Liver (tissue), 9 donors: Measurements from ENCODE around the gene BSDC1. TPM values are rescaled to one million over a fixed set of nuclear protein-coding genes. Genes with fewer than 3 reads are reported as not detected.
A peak's percentile ranks its signal among the peaks of the same experiment; 100 is the strongest.

ENCODE experiments used
- DNase-seq: peaks from one replicate; pipeline ENCODE4 v3.0.0-alpha.2; 2017; ENCODE audit warnings: low spot score
- H3K27ac ChIP-seq, 2 donors: one replicate each; pipeline ENCODE4 v1.7.0; 2013; ENCODE audit warnings: inconsistent platforms in 2 of 2, low read length in 2 of 2, control low read depth in 1 of 2, low read depth in 1 of 2, mild to moderate bottlenecking in 1 of 2
- H3K27me3 ChIP-seq, 4 donors: one replicate each; pipeline versions ENCODE4 v1.6.1 to v1.7.0; 2013; ENCODE audit warnings: low read length in 3 of 4, inconsistent platforms in 1 of 4, mild to moderate bottlenecking in 1 of 4, moderate library complexity in 1 of 4; ENCODE audit not compliant: control insufficient read depth in 4 of 4, insufficient read depth in 4 of 4
- H3K36me3 ChIP-seq, 4 donors: one replicate each; pipeline versions ENCODE4 v1.6.1 to v1.7.0; 2013; ENCODE audit warnings: low read length in 3 of 4, mild to moderate bottlenecking in 3 of 4, low read depth in 1 of 4, moderate library complexity in 1 of 4; ENCODE audit not compliant: control insufficient read depth in 4 of 4, insufficient read depth in 3 of 4
- H3K4me1 ChIP-seq, 4 donors: one replicate each; pipeline versions ENCODE4 v1.6.1 to v1.7.0; 2013; ENCODE audit warnings: low read length in 3 of 4, mild to moderate bottlenecking in 3 of 4, moderate library complexity in 1 of 4; ENCODE audit not compliant: control insufficient read depth in 4 of 4, insufficient read depth in 4 of 4
- H3K4me3 ChIP-seq, 3 donors: one replicate each; pipeline versions ENCODE4 v1.6.1 to v1.7.0; 2013; ENCODE audit warnings: low read length in 3 of 3, control low read depth in 1 of 3, low read depth in 1 of 3, mild to moderate bottlenecking in 1 of 3
- H3K9ac ChIP-seq, 2 donors: one replicate each; pipeline ENCODE4 v1.7.0; 2013; ENCODE audit warnings: low read length in 2 of 2, mild to moderate bottlenecking in 2 of 2, moderate library complexity in 2 of 2, control low read depth in 1 of 2, low read depth in 1 of 2
- H3K9me3 ChIP-seq, 4 donors: one replicate each; pipeline versions ENCODE4 v1.6.1 to v1.7.0; 2013; ENCODE audit warnings: low read length in 3 of 4; ENCODE audit not compliant: control insufficient read depth in 4 of 4
- CTCF ChIP-seq: fragments of 150-350 bp; IDR thresholded peaks from 2 replicates; pipeline ENCODE4 v1.5.1; 2017; ENCODE audit warnings: improper control_type of control experiment, low read depth, low read length; ENCODE audit not compliant: missing input control
- EGR1 ChIP-seq, 2 donors: IDR thresholded peaks; 2 replicates each; pipeline ENCODE4 v1.6.1; 2016 to 2018; ENCODE audit warnings: antibody characterized with exemption in 2 of 2, low read depth in 2 of 2
- FOXA1 ChIP-seq: IDR thresholded peaks from 2 replicates; pipeline ENCODE4 v1.6.1; 2016; ENCODE audit warnings: antibody characterized with exemption
- FOXA2 ChIP-seq: IDR thresholded peaks from 2 replicates; pipeline ENCODE4 v1.6.1; 2016; ENCODE audit warnings: antibody characterized with exemption
- GABPA ChIP-seq, 2 donors: IDR thresholded peaks in 1 of 2; conservative IDR thresholded peaks in 1 of 2; 2 replicates each; pipeline ENCODE4 v1.6.1; 2016; ENCODE audit warnings: antibody characterized with exemption in 2 of 2, mild to moderate bottlenecking in 1 of 2, moderate library complexity in 1 of 2
- HNF4A ChIP-seq, 2 donors: conservative IDR thresholded peaks; 2 replicates each; pipeline ENCODE4 v1.6.1; 2016; ENCODE audit warnings: antibody characterized with exemption in 2 of 2, mild to moderate bottlenecking in 2 of 2
- HNF4G ChIP-seq: IDR thresholded peaks from 2 replicates; pipeline ENCODE4 v1.6.1; 2016; ENCODE audit warnings: antibody characterized with exemption
- JUND ChIP-seq, 2 donors: IDR thresholded peaks; 2 replicates each; pipeline ENCODE4 v1.6.1; 2016; ENCODE audit warnings: antibody characterized with exemption in 2 of 2
- NR2F2 ChIP-seq: IDR thresholded peaks from 2 replicates; pipeline ENCODE4 v1.6.1; 2016; ENCODE audit warnings: antibody characterized with exemption
- RAD21 ChIP-seq, 2 donors: IDR thresholded peaks; 2 replicates each; pipeline ENCODE4 v1.6.1; 2016; ENCODE audit warnings: antibody characterized with exemption in 2 of 2, mild to moderate bottlenecking in 2 of 2
- RXRA ChIP-seq, 2 donors: IDR thresholded peaks; 2 replicates each; pipeline ENCODE4 v1.6.1; 2017 to 2018; ENCODE audit warnings: antibody characterized with exemption in 2 of 2, mild to moderate bottlenecking in 1 of 2
- TAF1 ChIP-seq: conservative IDR thresholded peaks from 2 replicates; pipeline ENCODE4 v1.6.1; 2016; ENCODE audit warnings: antibody characterized with exemption, mild to moderate bottlenecking
- YY1 ChIP-seq: IDR thresholded peaks from 2 replicates; pipeline ENCODE4 v1.6.1; 2016; ENCODE audit warnings: antibody characterized with exemption, mild to moderate bottlenecking
- ZBTB33 ChIP-seq: IDR thresholded peaks from 2 replicates; pipeline ENCODE4 v1.6.1; 2016; ENCODE audit warnings: antibody characterized with exemption
- WGBS: extraction: QIAGEN DNeasy Blood & Tissue Kit; methylation state at CpG from one replicate; pipeline ENCODE4 v1.1.7; 2013; 5-methylcytosine and 5-hydroxymethylcytosine counted together
- polyA plus RNA-seq, 2 donors: library from polyadenylated mRNA; stranded (reverse) in 1 of 2; unstranded in 1 of 2; fragments of 200-250 nt in 1 of 2; fragments of >200 nt in 1 of 2; fragmentation: Nextera tagmentation in 1 of 2; extraction: Ambion mirVana in 1 of 2; gene quantifications; one replicate each; pipeline versions ENCODE4 v1.2.1 to v1.2.3, GENCODE V29; 2013 to 2015
- total RNA-seq, 2 donors: library from RNA; depleted of rRNA; stranded (reverse); fragments of >200 nt; gene quantifications; one replicate each; pipeline ENCODE4 v1.2.3, GENCODE V29; 2014
- TF ChIP-seq, protein P1 (sequence below): IDR thresholded peaks from 2 replicates; pipeline ENCODE4 v1.6.1; 2016; ENCODE audit warnings: antibody characterized with exemption
- TF ChIP-seq, protein P2 (sequence below): IDR thresholded peaks from 2 replicates; pipeline ENCODE4 v1.6.1; 2016; ENCODE audit warnings: antibody characterized with exemption
- TF ChIP-seq, protein P3 (sequence below): IDR thresholded peaks from 2 replicates; pipeline ENCODE4 v1.6.1; 2016; ENCODE audit warnings: antibody characterized with exemption, mild to moderate bottlenecking
- donor health status: healthy.
- donor health status: healthy.
- donor health status: healthy.
- donor health status: healthy.
- donor health status: healthy.

Gene BSDC1
- total and polyA plus RNA-seq, 4 donors = 40.0 to 65.9 (median 52.0) TPM

GRCh38 chr1:32345289-32345827 lies 48.9 kb downstream of the BSDC1 start:
- Histone ChIP-seq H3K4me1 (peaks cover 0 to 8% (median 5%) of the 10 kb centered on the region in 4 donors), H3K4me3 (no peak overlapping the region), H3K27me3 (no peaks in the 10 kb centered on the region), H3K9me3 (no peaks in the 10 kb centered on the region), H3K27ac (no peak overlapping the region), H3K36me3 (no peaks in the 10 kb centered on the region), H3K9ac (no peak overlapping the region)
- TF ChIP-seq YY1 (no peak), JUND (IDR thresholded peaks at IDR 0.05) (no peak), HNF4A (conservative IDR thresholded peaks at IDR 0.05) (no peak), CTCF (no peak), HNF4G (no peak), ZBTB33 (no peak), NR2F2 (peak; percentile 70), RXRA (IDR thresholded peaks at IDR 0.05) (peak in 1 of 2 donors; percentile 26), FOXA2 (no peak), FOXA1 (no peak), RAD21 (IDR thresholded peaks at IDR 0.05) (peak in 1 of 2 donors; percentile 10)
- TF ChIP-seq, protein P1, sequence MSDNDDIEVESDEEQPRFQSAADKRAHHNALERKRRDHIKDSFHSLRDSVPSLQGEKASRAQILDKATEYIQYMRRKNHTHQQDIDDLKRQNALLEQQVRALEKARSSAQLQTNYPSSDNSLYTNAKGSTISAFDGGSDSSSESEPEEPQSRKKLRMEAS = no peak
- TF ChIP-seq, protein P2, sequence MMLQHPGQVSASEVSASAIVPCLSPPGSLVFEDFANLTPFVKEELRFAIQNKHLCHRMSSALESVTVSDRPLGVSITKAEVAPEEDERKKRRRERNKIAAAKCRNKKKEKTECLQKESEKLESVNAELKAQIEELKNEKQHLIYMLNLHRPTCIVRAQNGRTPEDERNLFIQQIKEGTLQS = no peak
- TF ChIP-seq, protein P3, sequence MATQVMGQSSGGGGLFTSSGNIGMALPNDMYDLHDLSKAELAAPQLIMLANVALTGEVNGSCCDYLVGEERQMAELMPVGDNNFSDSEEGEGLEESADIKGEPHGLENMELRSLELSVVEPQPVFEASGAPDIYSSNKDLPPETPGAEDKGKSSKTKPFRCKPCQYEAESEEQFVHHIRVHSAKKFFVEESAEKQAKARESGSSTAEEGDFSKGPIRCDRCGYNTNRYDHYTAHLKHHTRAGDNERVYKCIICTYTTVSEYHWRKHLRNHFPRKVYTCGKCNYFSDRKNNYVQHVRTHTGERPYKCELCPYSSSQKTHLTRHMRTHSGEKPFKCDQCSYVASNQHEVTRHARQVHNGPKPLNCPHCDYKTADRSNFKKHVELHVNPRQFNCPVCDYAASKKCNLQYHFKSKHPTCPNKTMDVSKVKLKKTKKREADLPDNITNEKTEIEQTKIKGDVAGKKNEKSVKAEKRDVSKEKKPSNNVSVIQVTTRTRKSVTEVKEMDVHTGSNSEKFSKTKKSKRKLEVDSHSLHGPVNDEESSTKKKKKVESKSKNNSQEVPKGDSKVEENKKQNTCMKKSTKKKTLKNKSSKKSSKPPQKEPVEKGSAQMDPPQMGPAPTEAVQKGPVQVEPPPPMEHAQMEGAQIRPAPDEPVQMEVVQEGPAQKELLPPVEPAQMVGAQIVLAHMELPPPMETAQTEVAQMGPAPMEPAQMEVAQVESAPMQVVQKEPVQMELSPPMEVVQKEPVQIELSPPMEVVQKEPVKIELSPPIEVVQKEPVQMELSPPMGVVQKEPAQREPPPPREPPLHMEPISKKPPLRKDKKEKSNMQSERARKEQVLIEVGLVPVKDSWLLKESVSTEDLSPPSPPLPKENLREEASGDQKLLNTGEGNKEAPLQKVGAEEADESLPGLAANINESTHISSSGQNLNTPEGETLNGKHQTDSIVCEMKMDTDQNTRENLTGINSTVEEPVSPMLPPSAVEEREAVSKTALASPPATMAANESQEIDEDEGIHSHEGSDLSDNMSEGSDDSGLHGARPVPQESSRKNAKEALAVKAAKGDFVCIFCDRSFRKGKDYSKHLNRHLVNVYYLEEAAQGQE = no peak
- WGBS = 43% methylated on average over 8 of the region's 8 CpGs
- no peak for DNase-seq

DNA sequence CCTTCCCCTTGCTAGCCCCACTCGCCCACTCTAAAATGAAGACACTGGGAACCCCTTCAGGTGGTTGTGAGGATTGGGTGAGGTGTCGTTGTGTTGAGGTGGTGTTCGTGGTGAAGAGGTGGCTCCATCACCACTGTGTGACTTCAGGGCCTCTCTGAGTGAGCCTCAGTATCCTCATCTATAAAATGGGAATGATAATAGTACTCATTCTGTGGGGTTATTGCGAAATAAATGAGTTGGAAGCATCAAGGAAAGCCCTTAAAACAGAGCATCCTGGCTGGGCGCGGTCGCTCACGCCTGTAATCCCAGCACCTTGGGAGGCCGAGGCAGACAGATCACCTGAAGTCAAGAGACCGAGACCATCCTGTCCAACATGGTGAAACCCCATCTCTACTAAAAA lies 51.5 kb downstream of the BSDC1 start:
- H3K4me1 ChIP-seq = peaks cover 0 to 4% (median 2%) of the 10 kb centered on the region in 4 donors
- DNase-seq = no peak
- H3K4me3 ChIP-seq = no peak overlapping the region
- no peaks in the 10 kb centered on the region for H3K27me3 ChIP-seq
- 95% methylated on average over 10 of the region's 10 CpGs for WGBS
- H3K27ac ChIP-seq = no peak overlapping the region
- H3K36me3 ChIP-seq = no peaks in the 10 kb centered on the region
- no peak overlapping the region for H3K9ac ChIP-seq
- no peaks in the 10 kb centered on the region for H3K9me3 ChIP-seq
- TF ChIP-seq RAD21 (IDR thresholded peaks at IDR 0.05) (no peak), NR2F2 (no peak), JUND (IDR thresholded peaks at IDR 0.05) (no peak), CTCF (no peak), YY1 (no peak), TAF1 (no peak), FOXA2 (no peak), GABPA (IDR thresholded peaks at IDR 0.05 in 1 of 2, conservative IDR thresholded peaks at IDR 0.05 in 1 of 2) (no peak), EGR1 (IDR thresholded peaks at IDR 0.05; ENCODE audit: low read depth in 2 of 2) (no peak)
- TF ChIP-seq, protein P1 = no peak
- TF ChIP-seq, protein P2 = no peak
